OCI-LY7 (cell line): ENCODE measurements around the gene DTNA.

ENCODE experiments used
- CTCF ChIP-seq: fragments of 200-600 bp; sonication (generic); conservative IDR thresholded peaks from 2 replicates; pipeline ENCODE4 v1.5.1; 2014; ENCODE audit warnings: mild to moderate bottlenecking, antibody characterized with exemption, low read length, moderate library complexity, mixed read lengths
- EZH2phosphoT487 ChIP-seq: fragments of 200-600 bp; sonication (generic); IDR thresholded peaks from 2 replicates; pipeline ENCODE4 v1.6.1; 2018; ENCODE audit warnings: low read depth, borderline replicate concordance, mild to moderate bottlenecking, mixed run types, antibody characterized with exemption, low read length, moderate library complexity, mixed read lengths

GRCh38 chr18:34844732-34845459 lies 134.8 kb downstream of the DTNA start:
- TF ChIP-seq CTCF (no peak), EZH2phosphoT487 (no peak)
